Mesodermal cell (in vitro differentiated cells): ENCODE data around the gene CD82.

Experiments
- H3K27ac ChIP-seq: 2 replicates; pipeline ENCODE4 v1.7.0; 2013; ENCODE audit warnings: mild to moderate bottlenecking, low read depth, low read length, moderate library complexity; ENCODE audit not compliant: severe bottlenecking
- H3K36me3 ChIP-seq: 2 replicates; pipeline ENCODE4 v1.7.1; 2013; ENCODE audit warnings: mild to moderate bottlenecking, low read length, moderate library complexity; ENCODE audit not compliant: control insufficient read depth, insufficient read depth
- H3K4me1 ChIP-seq: one replicate; pipeline ENCODE4 v1.7.1; 2013; ENCODE audit warnings: mild to moderate bottlenecking, low read length; ENCODE audit not compliant: insufficient read depth, control insufficient read depth, poor library complexity, severe bottlenecking
- H3K4me3 ChIP-seq: 2 replicates; pipeline ENCODE4 v1.7.0; 2013; ENCODE audit warnings: low read length, control low read depth, mild to moderate bottlenecking; ENCODE audit not compliant: insufficient read depth, poor library complexity, severe bottlenecking; ENCODE audit errors: extremely low read depth
- H3K9me3 ChIP-seq: 2 replicates; pipeline ENCODE4 v1.7.1; 2013; ENCODE audit warnings: mild to moderate bottlenecking, low read length, moderate library complexity; ENCODE audit not compliant: control insufficient read depth
- WGBS, 2 experiments: methylation state at CpG; one replicate each; pipeline ENCODE4 v1.1.5; 2013; ENCODE audit warnings: missing lambda C conversion rate in 2 of 2; ENCODE audit not compliant: insufficient coverage in 2 of 2; 5-methylcytosine and 5-hydroxymethylcytosine counted together

Gene CD82

DNA sequence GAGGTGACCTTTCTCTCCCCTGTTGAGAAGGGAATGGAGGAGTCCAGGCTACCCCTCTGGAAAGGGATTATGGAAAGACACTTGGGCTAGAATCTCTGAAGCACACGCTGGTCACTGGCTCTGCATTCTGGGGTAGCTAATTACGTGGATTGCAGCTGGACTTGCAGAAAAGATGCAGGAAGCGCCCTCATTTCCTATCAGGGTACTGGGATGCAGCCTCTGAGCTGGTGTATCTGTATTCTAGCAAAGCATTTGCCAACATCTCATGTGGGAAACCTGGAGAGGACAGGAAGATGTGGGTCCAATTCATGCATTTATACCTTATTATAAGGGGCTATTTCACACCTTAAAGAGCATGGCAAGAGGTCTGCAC, 44.3 kb downstream of the CD82 start:
- no peak overlapping the region for H3K27ac ChIP-seq
- no peaks in the 10 kb centered on the region for H3K36me3 ChIP-seq
- no peak overlapping the region for H3K4me3 ChIP-seq
- H3K4me1 ChIP-seq, result no peaks in the 10 kb centered on the region
- 85 to 95% methylated on average over 3 of the region's 3 CpGs for WGBS, 2 experiments
- no peaks in the 10 kb centered on the region for H3K9me3 ChIP-seq

- 93 to 94% methylated on average over 7 of the region's 9 CpGs for WGBS, 2 experiments
- Histone ChIP-seq H3K4me1 (no peaks in the 10 kb centered on the region), H3K36me3 (no peaks in the 10 kb centered on the region), H3K27ac (no peak overlapping the region), H3K9me3 (no peaks in the 10 kb centered on the region), H3K4me3 (no peak overlapping the region)
Measured at GRCh38 chr11:44610186-44610955, 44.9 kb downstream of the CD82 start.

GRCh38 chr11:44611088-44611487, 45.6 kb downstream of the CD82 start:
- H3K4me3 ChIP-seq, result no peak overlapping the region
- no peaks in the 10 kb centered on the region for H3K4me1 ChIP-seq
- no peaks in the 10 kb centered on the region for H3K36me3 ChIP-seq
- H3K27ac ChIP-seq, result no peak overlapping the region
- WGBS, 2 experiments, result 82 to 91% methylated on average over 6 of the region's 6 CpGs
- no peaks in the 10 kb centered on the region for H3K9me3 ChIP-seq

GRCh38 chr11:44611687-44612434, 46.4 kb downstream of the CD82 start:
- Histone ChIP-seq H3K9me3 (no peaks in the 10 kb centered on the region), H3K36me3 (no peaks in the 10 kb centered on the region), H3K4me1 (no peaks in the 10 kb centered on the region), H3K27ac (no peak overlapping the region), H3K4me3 (no peak overlapping the region)
- 89 to 96% methylated on average over 5 to 6 of the region's 7 CpGs for WGBS, 2 experiments

GRCh38 chr11:44613153-44613552, 47.7 kb downstream of the CD82 start:
- WGBS, 2 experiments, result 100% methylated on average over 2 to 4 of the region's 6 CpGs
- Histone ChIP-seq H3K4me3 (no peak overlapping the region), H3K27ac (no peak overlapping the region), H3K36me3 (no peaks in the 10 kb centered on the region), H3K4me1 (no peaks in the 10 kb centered on the region), H3K9me3 (no peaks in the 10 kb centered on the region)

DNA sequence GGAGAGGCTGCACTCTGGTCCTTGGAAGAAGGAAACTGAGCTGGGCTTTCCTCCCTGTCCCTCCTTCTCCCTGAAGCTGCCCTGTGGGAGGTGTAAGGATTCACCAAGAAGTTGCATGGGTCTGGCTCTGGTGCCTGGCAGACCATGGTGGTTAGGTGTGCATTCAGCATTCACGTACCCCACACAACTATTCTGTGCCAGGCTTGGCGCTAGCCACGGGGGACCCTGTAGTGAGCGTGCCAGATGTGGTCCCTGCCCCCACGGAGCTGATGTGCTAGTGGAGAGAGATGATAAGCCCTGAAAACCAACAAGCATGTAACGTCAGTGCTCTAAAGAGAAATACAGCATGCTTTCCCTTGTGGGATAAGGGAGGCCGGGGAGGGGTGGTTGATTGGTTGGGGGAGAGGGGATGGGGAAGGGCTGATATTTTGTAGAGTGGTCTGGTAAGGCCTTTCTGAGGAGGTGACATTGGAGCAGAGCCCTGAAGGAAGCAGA, 48.9 kb downstream of the CD82 start:
- Histone ChIP-seq H3K9me3 (no peaks in the 10 kb centered on the region), H3K4me1 (no peaks in the 10 kb centered on the region), H3K27ac (no peak overlapping the region), H3K4me3 (no peak overlapping the region), H3K36me3 (no peaks in the 10 kb centered on the region)
- WGBS, 2 experiments, result 85 to 97% methylated on average over 3 to 7 of the region's 7 CpGs

GRCh38 chr11:44615041-44615755, 49.7 kb downstream of the CD82 start:
- 80 to 83% methylated on average over 9 to 15 of the region's 15 CpGs for WGBS, 2 experiments
- Histone ChIP-seq H3K27ac (no peak overlapping the region), H3K9me3 (no peaks in the 10 kb centered on the region), H3K4me1 (no peaks in the 10 kb centered on the region), H3K4me3 (no peak overlapping the region), H3K36me3 (no peaks in the 10 kb centered on the region)

- WGBS, 2 experiments, result 91 to 92% methylated on average over 11 to 14 of the region's 14 CpGs
Measured at GRCh38 chr11:44615913-44616791, 50.7 kb downstream of the CD82 start.

DNA sequence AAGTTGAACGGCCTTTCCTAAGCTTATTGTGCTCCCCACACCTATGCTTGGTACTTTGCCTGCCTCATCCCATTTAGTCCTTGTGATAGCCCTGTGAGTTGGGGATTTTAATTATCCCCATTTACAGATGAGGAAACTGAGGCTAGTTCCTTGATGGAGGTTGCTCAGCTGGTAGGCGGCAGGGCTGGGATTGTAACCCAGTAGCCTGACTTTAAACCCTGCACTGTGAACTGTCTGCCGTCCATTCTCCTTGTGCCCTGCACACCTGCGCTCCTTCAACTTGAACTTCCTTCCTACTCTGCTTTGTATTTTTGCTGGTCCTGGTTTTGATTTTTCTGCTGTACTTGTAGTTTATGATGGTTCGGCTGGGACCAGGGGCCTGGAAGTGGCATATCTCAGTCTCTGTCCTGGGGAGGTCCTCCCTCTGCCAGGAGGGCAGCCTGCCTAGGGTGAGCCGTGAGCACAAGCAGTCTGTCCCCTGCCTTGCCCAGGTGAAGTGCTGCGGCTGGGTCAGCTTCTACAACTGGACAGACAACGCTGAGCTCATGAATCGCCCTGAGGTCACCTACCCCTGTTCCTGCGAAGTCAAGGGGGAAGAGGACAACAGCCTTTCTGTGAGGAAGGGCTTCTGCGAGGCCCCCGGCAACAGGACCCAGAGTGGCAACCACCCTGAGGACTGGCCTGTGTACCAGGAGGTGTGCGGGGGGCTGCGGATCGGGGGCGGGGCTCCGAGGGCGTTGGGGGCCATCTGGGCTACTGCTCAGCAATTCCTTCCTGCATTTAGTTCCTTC, 52.4 kb downstream of the CD82 start:
- Histone ChIP-seq H3K9me3 (no peaks in the 10 kb centered on the region), H3K36me3 (no peaks in the 10 kb centered on the region), H3K4me3 (no peak overlapping the region), H3K4me1 (no peaks in the 10 kb centered on the region), H3K27ac (no peak overlapping the region)
- 88 to 90% methylated on average over 8 to 18 of the region's 18 CpGs for WGBS, 2 experiments

More at GRCh38 chr11:44615913-44616791, 50.7 kb downstream of the CD82 start:
- Histone ChIP-seq H3K4me1 (no peaks in the 10 kb centered on the region), H3K4me3 (no peak overlapping the region), H3K9me3 (no peaks in the 10 kb centered on the region), H3K36me3 (no peaks in the 10 kb centered on the region), H3K27ac (no peak overlapping the region)
